WERI-Rb-1 (cell line): ENCODE measurements around the gene CD9.

Experiments
- DNase-seq: peaks from one replicate; pipeline ENCODE4 v3.0.0-alpha.2; 2020
- H3K27ac ChIP-seq: fragments of 250-450 bp; sonication (Bioruptor Pico); 2 replicates; pipeline ENCODE4 v1.5.1; 2020; ENCODE audit warnings: mild to moderate bottlenecking, moderate library complexity
- H3K27me3 ChIP-seq: fragments of 250-450 bp; sonication (Bioruptor Pico); 2 replicates; pipeline ENCODE4 v1.5.1; 2021; ENCODE audit warnings: mild to moderate bottlenecking, low read depth, moderate library complexity; ENCODE audit not compliant: insufficient read depth, severe bottlenecking
- H3K36me3 ChIP-seq: fragments of 250-450 bp; sonication (Bioruptor Pico); 2 replicates; pipeline ENCODE4 v1.5.1; 2020; ENCODE audit warnings: mild to moderate bottlenecking, moderate library complexity
- H3K4me3 ChIP-seq: 2 replicates; pipeline ENCODE4 v1.5.1; 2011; ENCODE audit warnings: low read depth, mild to moderate bottlenecking, control low read depth, low read length
- H3K9me3 ChIP-seq: fragments of 250-450 bp; sonication (Bioruptor Pico); 2 replicates; pipeline ENCODE4 v1.5.1; 2021; ENCODE audit warnings: mild to moderate bottlenecking, moderate library complexity; ENCODE audit not compliant: severe bottlenecking
- CTCF ChIP-seq: IDR thresholded peaks from 2 replicates; pipeline ENCODE4 v1.5.1; 2011; ENCODE audit warnings: low read depth, mild to moderate bottlenecking, control low read depth, inconsistent platforms, low read length

CD9 gene

GRCh38 chr12:6199531-6200255 lies 507 bp upstream of the CD9 start:
- peak; percentile 81 for DNase-seq
- Histone ChIP-seq H3K4me3 (peak overlapping the region; percentile 62), H3K27ac (peak overlapping the region; percentile 78), H3K27me3 (no peaks in the 10 kb centered on the region), H3K9me3 (no peaks in the 10 kb centered on the region), H3K36me3 (no peaks in the 10 kb centered on the region)
- TF ChIP-seq CTCF = no peak

- no peak for DNase-seq
- Histone ChIP-seq H3K9me3 (no peaks in the 10 kb centered on the region), H3K36me3 (no peaks in the 10 kb centered on the region), H3K4me3 (no peak overlapping the region), H3K27me3 (no peaks in the 10 kb centered on the region), H3K27ac (no peak overlapping the region)
- TF ChIP-seq CTCF = no peak
Observed at GRCh38 chr12:6201213-6201608, 1.0 kb downstream of the CD9 start.

- Histone ChIP-seq H3K27ac (no peak overlapping the region), H3K4me3 (no peak overlapping the region), H3K36me3 (no peaks in the 10 kb centered on the region), H3K9me3 (no peaks in the 10 kb centered on the region), H3K27me3 (no peaks in the 10 kb centered on the region)
- DNase-seq = no peak
- TF ChIP-seq CTCF = no peak
Observed at GRCh38 chr12:6201826-6202225, 1.6 kb downstream of the CD9 start.

GRCh38 chr12:6202304-6202703 lies 2.1 kb downstream of the CD9 start:
- H3K9me3 ChIP-seq = no peaks in the 10 kb centered on the region
- DNase-seq = no peak
- H3K27me3 ChIP-seq = no peaks in the 10 kb centered on the region
- H3K4me3 ChIP-seq = no peak overlapping the region
- TF ChIP-seq CTCF = no peak
- no peaks in the 10 kb centered on the region for H3K36me3 ChIP-seq
- H3K27ac ChIP-seq = no peak overlapping the region

GRCh38 chr12:6202846-6203245 lies 2.6 kb downstream of the CD9 start:
- Histone ChIP-seq H3K4me3 (no peak overlapping the region), H3K27me3 (no peaks in the 10 kb centered on the region)

More at GRCh38 chr12:6202846-6203245, 2.6 kb downstream of the CD9 start:
- no peak for DNase-seq
- TF ChIP-seq CTCF = no peak
- H3K27ac ChIP-seq = no peak overlapping the region
- no peaks in the 10 kb centered on the region for H3K9me3 ChIP-seq
- no peaks in the 10 kb centered on the region for H3K36me3 ChIP-seq
